ENCODE measurements around the gene ARMC9.

ARMC9 gene

GRCh38 chr2:231198291-231199173, at the start of gene ARMC9:
Gene ARMC9, plus strand, starts transcription at chr2:231198631. Its CDS starts 7,608 bp downstream, at chr2:231206239.
- no peak for TF ChIP-seq CTCF (conservative IDR thresholded peaks at IDR 0.05; ENCODE audit: low read length)
- peak within 1 kb of the TSS; percentile 98 for H3K4me3 ChIP-seq (ENCODE audit: low read length)
- peak; percentile 50 for DNase-seq (ENCODE audit: low read depth)

GRCh38 chr2:231152800-231153557, 45.5 kb upstream of the ARMC9 start:
- no peak for TF ChIP-seq CTCF (conservative IDR thresholded peaks at IDR 0.05; ENCODE audit: low read length)
- DNase-seq (ENCODE audit: low read depth): peak; percentile 91
- H3K4me3 ChIP-seq (ENCODE audit: low read length): no peak overlapping the region

GRCh38 chr2:231159306-231159705, 39.1 kb upstream of the ARMC9 start:
- no peak for DNase-seq (ENCODE audit: low read depth)
- no peak for TF ChIP-seq CTCF (conservative IDR thresholded peaks at IDR 0.05; ENCODE audit: low read length)
- no peak overlapping the region for H3K4me3 ChIP-seq (ENCODE audit: low read length)

GRCh38 chr2:231160701-231161100, 37.7 kb upstream of the ARMC9 start:
- H3K4me3 ChIP-seq (ENCODE audit: low read length): no peak overlapping the region
- TF ChIP-seq CTCF (conservative IDR thresholded peaks at IDR 0.05; ENCODE audit: low read length): no peak
- peak; percentile 67 for DNase-seq (ENCODE audit: low read depth)

- H3K4me3 ChIP-seq (ENCODE audit: low read length): no peak overlapping the region
- no peak for DNase-seq (ENCODE audit: low read depth)
- no peak for TF ChIP-seq CTCF (conservative IDR thresholded peaks at IDR 0.05; ENCODE audit: low read length)
Measured at GRCh38 chr2:231161252-231161839, 37.1 kb upstream of the ARMC9 start.

GRCh38 chr2:231161877-231162329, 36.5 kb upstream of the ARMC9 start:
- TF ChIP-seq CTCF (conservative IDR thresholded peaks at IDR 0.05; ENCODE audit: low read length): no peak
- peak; percentile 99 for DNase-seq (ENCODE audit: low read depth)
- H3K4me3 ChIP-seq (ENCODE audit: low read length): no peak overlapping the region

All from AG10803 (cell line).